NCI-H128 (cell line): Measurements from ENCODE around the gene SMAD3.

Experiments
- DNase-seq: peaks from one replicate; lab custom pipeline; 2025; ENCODE audit not compliant: unreplicated experiment; lab: John Stamatoyannopoulos, UW

The SMAD3 gene

DNA sequence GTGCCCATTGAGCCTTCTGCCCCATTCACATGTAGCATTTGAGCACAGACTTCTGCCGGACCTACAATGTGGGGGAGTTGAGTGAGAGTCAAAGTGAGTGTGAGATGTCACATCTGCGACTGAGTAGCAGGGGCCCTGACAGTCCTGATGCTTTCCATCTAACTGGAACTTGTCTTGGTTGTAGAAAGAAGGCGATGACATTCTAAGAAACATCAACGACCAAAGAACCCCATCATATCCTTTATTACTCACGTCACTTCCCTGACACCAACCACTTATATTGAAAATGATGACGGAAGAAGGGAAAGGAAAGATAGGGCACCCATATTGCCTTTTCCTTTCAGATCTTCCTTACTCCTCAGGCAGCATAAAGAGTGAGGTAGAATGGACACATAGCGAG is 30.5 kb downstream of the SMAD3 start:
- DNase-seq, result no peak

DNA sequence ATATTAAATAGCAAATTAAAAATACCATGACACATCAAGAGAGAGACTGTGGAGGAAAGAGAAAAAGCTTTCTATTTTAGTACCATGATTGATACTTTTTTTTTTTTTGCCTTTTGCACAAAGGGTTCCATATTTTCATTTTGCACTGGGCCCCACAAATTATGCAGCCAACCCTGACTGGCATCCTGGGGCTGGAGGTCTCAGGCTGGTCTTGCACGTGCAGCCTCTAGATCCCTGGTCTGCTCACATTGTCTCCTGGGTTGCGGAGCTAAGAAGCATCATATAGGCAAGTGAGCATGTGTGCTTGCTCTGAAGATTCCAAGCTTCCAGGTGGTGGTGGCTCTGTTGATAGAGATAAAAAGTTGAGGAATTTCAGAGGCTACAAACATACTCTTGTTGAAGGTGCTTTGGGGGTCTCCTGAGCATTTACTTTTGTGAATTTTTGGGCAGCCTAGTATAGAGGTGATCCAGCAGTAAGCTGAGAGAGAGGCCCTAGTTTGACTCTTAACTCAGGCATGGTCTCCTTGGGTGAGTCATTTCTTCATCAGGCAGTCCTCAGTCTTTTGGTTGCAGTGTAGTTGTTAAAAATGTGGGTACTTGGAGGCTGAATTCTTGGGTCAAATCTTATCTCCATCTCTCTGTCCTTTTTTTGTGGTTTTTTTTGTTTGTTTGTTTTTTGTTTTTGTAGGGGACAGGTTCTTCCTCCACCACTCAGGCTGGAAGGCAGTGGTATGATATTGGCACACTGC is 31.3 kb downstream of the SMAD3 start:
- no peak for DNase-seq

GRCh38 chr15:67097424-67097823 is 32.0 kb downstream of the SMAD3 start:
- DNase-seq, result no peak

DNA sequence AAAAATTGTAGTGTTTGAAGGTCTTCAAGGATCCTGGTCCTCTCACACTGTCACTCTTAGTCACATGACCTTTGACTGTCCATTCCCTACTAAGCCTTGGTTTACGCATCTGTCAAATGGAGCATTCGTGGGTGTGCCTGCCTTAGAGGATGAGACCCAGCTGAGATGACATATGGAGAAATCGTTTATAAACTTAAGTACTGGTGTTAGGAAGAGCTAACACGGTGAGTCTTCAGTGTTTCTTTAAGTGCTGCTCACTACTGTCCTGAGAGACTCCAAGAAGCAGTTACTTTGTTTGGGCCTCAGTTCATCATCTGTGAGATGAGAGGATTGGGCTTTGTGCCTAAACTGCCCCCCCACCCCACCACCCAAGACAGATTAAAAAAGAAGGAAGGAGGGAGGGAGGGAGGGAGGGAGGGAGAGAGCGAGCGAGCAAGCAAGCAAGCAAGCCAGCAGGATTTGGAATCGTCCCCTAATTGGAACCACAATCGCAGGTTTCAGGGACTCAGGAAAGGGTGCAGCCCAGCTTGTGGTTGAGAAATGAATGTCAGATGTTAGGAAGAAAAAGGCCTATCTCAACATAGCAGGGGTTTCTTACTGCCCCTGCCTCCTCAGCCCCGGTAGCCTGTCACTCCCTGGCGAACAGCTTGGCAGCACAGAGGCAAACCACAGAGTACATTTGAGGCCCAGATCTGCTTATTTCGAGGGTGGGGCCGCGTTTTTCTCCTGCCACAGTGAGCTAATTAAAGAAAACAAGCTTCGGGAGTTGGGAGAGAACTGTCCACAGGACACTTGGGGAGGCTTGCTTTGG is 32.7 kb downstream of the SMAD3 start:
- no peak for DNase-seq

GRCh38 chr15:67098768-67099282 is 33.4 kb downstream of the SMAD3 start:
- DNase-seq, result no peak

- DNase-seq, result no peak
Observed at GRCh38 chr15:67100124-67100791, 34.9 kb downstream of the SMAD3 start.

DNA sequence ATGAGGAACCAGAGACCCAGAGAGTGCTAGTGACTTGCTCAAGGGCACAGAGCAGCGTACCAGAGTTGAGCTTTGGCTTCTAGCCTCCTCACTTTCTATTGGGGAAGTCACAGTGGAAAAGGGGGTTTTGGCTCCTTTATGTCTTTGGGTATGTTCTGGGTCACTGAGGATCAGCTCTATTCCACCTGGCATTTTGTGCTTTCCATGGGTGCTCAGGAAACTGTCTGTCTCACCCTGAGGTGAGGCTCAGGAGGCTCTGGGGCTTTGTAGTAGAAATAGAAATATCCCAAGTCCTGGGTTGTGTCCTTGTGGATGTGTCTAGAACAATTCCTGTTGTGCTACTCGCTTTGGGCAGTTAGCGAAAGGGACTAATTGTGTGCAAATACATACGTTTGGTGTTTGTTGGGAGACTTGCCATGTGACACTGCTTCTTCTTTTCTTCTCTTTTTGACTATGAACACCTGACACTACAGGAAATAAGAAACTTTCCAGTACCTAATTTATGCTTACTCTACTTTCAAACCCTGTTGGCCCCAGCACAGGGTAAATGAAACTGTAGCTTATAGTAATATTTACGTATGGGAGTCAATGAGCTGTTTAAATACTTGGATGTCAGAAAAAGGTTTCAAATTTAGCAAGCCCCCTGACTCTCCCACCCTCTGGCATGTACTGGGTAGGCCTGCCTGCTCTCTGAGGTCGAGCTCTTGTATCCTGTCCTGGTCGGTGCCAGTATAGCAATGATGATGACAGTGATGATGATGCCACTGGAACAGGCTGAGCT is 35.6 kb downstream of the SMAD3 start:
- DNase-seq, result no peak

DNA sequence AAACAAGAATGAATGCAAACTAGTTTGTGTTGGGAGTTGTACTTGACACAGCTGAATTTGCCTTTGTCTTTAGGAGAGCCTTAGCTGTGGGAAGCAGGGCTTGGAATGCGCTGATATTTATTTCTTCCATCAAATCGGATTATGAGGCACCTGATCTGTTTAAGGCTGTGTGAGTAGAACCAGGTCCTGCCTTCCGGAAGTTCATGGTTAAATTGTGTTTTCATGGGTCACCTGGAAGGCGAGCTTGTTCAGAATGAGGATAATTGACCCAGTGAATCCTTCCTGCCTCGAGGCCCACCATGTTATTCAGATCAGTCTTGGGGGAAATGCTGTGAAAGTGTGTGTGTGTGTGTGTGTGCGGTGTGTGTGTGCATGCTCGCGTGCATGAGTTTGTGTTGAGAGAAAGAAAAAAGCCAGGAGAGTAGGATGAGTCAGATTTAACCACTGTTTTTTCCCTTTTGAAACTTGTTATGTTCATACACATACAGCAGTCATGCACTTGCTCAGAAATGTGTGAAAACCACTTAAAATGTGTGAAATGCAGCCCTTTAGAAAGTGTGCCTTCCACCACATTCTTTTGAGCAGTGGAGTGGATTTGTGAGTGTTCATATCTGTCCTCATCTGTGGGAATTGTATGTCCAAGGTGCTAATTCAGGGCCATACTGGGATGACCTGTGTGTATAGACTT is 36.7 kb downstream of the SMAD3 start:
- DNase-seq, result no peak

GRCh38 chr15:67102599-67102929 is 37.2 kb downstream of the SMAD3 start:
- no peak for DNase-seq

GRCh38 chr15:67103021-67103420 is 37.6 kb downstream of the SMAD3 start:
- no peak for DNase-seq

DNA sequence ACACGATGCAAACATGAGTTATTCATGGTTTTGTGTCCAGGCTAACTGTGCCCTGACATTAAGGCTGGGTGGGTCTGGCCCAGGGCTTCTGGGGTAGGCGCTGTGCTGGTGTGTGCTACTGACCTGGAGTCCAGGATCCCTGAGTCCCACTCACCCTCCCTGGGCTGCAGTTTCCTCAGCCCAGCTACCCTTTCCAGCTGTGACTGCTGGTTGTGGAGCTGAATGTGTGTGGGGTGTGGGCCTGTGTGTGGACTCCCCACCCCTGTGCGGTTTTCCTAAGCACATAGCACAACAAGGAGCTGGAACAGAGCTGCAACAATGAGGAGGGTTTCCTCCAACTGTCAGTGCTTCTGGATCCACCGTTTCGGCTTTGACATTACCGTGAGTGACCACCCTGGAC is 38.0 kb downstream of the SMAD3 start:
- no peak for DNase-seq

GRCh38 chr15:67103869-67104268 is 38.5 kb downstream of the SMAD3 start:
- DNase-seq, result no peak

- DNase-seq, result no peak
Observed at GRCh38 chr15:67104510-67104909, 39.1 kb downstream of the SMAD3 start.

DNA sequence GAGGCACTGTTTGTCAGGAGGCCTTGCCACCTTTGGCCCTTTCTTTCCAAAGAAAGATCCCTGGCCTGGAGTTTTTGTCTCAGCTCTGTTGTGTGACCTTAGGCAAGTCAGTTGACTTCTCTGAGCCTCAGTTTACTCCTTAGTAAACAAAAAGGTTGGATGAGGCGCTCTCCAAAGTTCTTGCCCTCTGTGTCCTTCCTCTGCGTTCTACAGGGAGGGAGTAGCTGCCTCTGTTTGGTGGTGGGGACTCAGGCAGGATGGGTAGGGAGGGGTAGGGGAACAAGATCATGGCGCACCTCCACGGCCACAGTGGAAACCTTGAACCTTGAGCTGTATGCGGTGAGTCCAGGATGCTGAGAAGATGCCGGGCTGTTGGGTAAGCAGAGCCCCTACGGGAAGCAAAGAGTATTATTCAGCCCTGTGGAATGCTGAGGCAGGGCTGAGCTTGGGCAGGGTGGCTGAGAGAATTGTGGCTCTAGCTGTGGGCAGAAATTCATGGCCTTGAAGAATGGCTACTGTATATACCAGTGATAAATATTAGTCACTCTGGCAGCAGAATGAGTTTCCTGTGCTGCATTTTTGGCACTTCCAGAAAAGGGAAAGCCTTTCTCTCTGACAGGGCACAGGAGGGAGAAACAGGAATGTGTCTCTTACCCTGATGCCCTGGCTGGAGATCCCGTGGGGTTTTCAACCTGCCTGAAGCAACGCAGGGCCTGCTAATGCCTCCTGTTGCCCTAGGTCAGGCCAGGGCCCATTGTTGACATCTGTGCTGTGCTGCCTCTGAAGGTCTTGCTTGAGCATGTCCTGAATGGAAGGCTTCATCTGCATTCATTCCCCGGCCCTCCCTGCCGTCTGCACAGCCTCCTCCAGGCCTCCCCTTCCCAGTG is 39.9 kb downstream of the SMAD3 start:
- DNase-seq, result no peak

DNA sequence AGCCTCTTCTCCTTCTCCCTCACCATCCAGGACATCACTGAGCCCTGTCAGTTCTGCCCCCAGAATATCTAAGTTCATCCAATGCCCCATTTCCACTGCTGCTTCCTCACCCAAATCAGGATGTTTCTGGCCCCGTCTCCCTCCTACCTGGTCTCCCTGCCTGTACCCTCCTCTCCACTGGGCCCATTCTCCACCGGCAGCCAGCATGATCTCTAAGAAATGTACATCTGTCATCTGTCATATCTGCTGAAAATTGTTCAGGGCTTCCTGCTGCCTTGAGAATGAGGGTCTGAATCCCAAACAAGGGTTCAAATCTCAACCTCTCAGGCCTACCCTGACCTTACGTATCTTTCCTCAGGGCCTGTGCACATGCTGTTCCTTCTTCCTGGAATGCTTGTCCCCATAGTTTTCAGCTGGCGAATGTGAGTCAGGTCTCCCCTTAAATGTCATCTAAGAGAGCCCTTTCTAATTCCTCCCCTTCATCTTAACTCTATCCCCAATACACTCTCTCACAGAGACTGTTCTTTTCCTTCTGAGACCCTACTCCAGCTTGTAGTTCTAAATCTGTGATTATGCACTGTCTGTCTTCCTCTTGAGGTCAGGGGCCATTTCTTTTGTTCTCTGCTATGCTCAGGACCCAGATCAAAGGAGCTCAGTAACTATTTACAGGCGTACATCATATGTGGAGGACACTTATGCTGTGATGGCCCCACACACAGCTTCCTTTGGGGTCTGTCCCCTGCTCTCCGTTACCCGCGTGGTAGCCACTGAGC is 40.8 kb downstream of the SMAD3 start:
- no peak for DNase-seq

DNA sequence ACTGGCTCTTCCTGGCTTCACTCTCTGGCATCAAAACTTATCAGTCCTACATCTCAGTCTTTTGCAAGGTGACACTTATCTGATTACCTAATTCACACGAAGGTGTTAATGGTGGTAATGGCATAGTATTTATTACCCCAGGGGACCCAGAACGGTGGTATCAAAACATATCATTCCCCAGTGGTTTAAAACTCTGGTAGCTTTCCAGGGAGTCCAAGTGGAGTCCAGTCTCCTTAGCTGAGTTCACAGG is 41.3 kb downstream of the SMAD3 start:
- DNase-seq, result no peak

DNA sequence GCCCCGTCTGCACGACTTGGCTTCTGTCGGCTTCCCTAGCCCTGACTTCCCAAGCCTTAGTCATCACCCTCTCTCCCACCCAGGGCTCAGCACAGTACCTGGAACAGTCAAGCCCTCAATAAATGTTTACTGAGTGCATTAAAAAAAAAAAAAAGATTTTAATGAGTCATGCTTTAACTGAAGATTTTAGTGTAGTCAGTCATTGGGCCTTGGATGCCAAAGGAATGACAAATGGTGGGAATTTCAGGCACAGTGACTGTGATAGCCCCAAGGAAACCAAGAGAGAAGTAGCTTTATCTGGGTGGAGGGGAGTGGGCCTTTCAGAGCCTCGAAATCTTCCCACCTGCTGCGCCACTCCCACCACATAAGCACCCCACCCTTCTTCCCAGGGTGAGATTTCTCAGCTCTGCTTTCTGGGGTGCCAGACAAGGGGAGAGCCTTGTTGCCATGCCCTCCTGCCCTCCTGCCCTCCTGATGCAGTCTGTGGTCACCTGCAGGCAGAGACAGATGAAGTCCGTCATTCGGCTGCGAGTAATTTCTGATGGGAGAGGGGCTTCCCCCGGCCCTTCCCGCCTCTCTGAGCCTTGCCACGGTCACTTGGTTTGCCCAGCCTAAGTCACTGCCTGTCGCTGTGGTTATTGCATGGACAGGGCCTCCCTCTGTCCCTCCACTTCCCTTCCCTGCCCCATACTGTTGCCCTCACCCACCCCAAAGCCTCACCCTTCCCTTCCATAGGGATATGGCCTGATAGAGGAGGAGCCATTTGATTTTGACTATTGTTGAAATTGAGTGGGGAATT is 41.8 kb downstream of the SMAD3 start:
- DNase-seq, result no peak
